Measurements from ENCODE around the gene FABP7.

The FABP7 gene

DNA sequence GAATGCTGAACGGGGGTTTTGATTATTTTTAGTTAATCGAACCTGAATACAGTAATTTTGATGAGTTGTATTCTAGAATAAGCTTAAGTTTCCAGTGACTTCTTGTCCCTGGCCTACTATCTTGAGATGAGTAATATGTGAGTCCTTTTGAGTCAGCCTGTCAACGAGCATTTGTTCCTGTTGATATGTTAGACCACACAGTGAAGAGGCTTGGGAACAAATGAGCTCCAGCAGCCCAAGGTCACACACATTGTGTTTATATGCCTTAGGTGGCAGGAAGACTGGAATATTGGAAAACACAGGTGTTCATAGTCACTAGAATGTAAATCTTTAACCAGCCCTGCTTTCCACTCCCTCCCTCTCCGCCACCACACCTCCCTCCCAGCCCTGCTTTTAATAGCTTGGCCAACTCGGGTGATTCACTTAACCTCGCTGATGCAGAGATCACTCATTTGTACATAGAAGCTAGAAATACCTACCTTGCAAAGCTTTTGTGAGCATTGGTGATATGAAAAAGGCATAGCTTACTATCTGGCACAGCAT lies 18.7 kb downstream of the FABP7 start:
- DNase-seq = no peak
- Histone ChIP-seq H3K36me3 (peaks cover 0 to 13% (median 0%) of the 10 kb centered on the region in 3 donors), H3K4me1 (no peaks in the 10 kb centered on the region), H3K27ac (no peak overlapping the region), H3K4me3 (no peak overlapping the region), H3K9me3 (no peaks in the 10 kb centered on the region), H3K27me3 (no peaks in the 10 kb centered on the region)
- TF ChIP-seq CTCF (IDR thresholded peaks at IDR 0.05) = no peak
- intact Hi-C loops (cut with DNase I; ENCODE audit: low total_unique reads) = no loop called here

DNA sequence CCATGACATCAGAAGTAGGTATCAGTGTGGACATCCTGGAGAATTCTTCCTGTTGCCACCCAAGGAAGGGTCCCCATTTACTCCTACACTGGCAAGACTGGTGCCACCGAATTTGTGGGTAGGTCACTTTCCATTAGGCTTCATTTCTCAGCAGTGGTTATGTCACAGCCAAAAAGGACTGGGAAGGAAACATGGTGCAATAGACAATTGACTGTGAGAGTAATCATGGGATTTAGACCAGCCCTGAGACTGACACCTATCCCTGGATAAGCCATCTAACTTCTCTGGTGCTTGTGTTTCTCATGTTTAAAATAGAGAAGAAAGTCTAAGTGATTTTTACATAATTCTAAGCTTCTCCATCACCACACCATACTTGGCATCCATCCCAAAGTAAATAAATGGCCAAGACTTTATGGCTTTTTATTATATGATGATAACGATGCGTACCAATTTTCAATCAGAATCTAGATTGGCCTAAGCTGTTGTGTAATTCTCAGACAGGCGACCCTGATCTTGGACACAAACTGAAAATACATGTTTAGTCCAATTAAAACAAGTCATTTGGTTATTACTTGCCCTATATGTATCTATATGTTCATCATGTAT lies 19.7 kb downstream of the FABP7 start:
- Histone ChIP-seq H3K4me1 (no peaks in the 10 kb centered on the region), H3K27me3 (no peaks in the 10 kb centered on the region), H3K27ac (no peak overlapping the region), H3K36me3 (peaks cover 0 to 13% (median 0%) of the 10 kb centered on the region in 3 donors), H3K4me3 (no peak overlapping the region), H3K9me3 (no peaks in the 10 kb centered on the region)
- no peak for DNase-seq
- TF ChIP-seq CTCF (IDR thresholded peaks at IDR 0.05) = no peak
- intact Hi-C loops (cut with DNase I; ENCODE audit: low total_unique reads) = no loop called here

DNA sequence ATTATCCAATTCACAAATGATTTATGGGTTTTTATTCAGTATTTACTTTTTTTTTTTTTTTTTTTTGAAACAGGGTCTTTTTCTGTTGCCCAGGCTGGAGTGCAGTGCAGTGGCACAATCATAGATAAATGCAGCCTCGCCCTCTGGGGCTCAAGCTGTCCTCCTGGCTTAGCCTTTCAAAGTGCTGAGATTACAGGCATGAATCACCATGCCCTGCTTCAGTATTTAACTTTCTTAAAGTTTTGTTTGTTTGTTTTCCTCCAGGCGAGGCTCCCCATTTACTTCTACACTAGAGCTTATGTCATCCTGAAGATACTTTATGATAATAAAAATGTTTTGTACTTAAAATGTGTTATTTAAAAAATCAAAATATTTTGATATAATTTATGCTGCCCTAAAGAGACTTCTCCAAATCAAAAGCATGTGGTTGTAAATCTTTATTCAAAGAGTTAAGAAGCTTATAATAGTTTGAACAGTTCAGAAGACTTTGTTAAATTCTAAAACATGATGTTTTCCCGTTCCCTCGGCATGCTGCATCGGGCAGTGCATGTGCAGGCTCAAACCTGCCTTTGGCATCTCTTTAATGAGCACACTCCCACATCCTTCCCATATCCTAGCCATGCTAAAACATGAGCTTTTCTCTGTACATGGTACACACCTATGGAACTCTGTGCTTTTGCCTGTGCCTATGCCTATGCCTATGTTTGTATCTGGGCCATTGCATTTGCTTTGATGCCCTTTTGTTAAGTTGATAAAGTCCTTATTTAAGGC lies 20.6 kb downstream of the FABP7 start:
- Histone ChIP-seq H3K27ac (no peak overlapping the region), H3K4me3 (no peak overlapping the region), H3K36me3 (peaks cover 0 to 13% (median 0%) of the 10 kb centered on the region in 3 donors), H3K9me3 (no peaks in the 10 kb centered on the region), H3K27me3 (no peaks in the 10 kb centered on the region), H3K4me1 (no peaks in the 10 kb centered on the region)
- TF ChIP-seq CTCF (IDR thresholded peaks at IDR 0.05) = no peak
- intact Hi-C loops (cut with DNase I; ENCODE audit: low total_unique reads) = no loop called here
- DNase-seq = no peak

GRCh38 chr6:122800906-122801305 lies 21.4 kb downstream of the FABP7 start:
- intact Hi-C loops (cut with DNase I; ENCODE audit: low total_unique reads) = no loop called here
- Histone ChIP-seq H3K27me3 (no peaks in the 10 kb centered on the region), H3K4me3 (no peak overlapping the region), H3K27ac (no peak overlapping the region), H3K9me3 (no peaks in the 10 kb centered on the region), H3K36me3 (peaks cover 0 to 16% (median 0%) of the 10 kb centered on the region in 3 donors), H3K4me1 (no peaks in the 10 kb centered on the region)
- DNase-seq = no peak
- no peak for TF ChIP-seq CTCF (IDR thresholded peaks at IDR 0.05)

DNA sequence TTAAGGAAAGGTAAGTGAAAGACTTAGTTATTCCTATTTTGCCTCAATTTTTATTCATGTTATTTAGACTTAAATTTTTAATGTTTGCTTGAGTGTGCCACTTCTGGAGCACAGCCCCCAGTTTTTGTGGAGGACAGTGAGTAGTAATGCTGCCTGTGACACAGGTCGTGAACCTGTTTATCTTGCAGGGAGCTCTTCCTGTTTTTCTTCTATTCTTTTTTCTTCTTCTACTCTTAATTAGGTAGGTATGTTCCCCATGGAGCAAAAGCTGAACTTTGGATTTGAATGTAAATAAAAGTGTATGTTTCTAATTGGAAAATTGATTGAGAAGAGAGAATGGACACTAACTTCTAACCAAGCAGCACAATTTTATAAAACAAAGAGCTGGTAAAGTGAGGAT lies 21.9 kb downstream of the FABP7 start:
- TF ChIP-seq CTCF (IDR thresholded peaks at IDR 0.05) = no peak
- peaks cover 0 to 16% (median 0%) of the 10 kb centered on the region in 3 donors for H3K36me3 ChIP-seq
- no peaks in the 10 kb centered on the region for H3K4me1 ChIP-seq
- no peak for DNase-seq
- no peak overlapping the region for H3K27ac ChIP-seq
- no peaks in the 10 kb centered on the region for H3K27me3 ChIP-seq
- H3K9me3 ChIP-seq = no peaks in the 10 kb centered on the region
- no peak overlapping the region for H3K4me3 ChIP-seq
- intact Hi-C loops (cut with DNase I; ENCODE audit: low total_unique reads) = no loop called here
